ENCODE measurements around the gene HMGB1. TPM values are rescaled to one million over a fixed set of nuclear protein-coding genes. Genes with fewer than 3 reads are reported as not detected.

The HMGB1 gene
- total and polyA plus RNA-seq, 5 donors from 2014 or later = 363 to 723 (median 654) TPM

DNA sequence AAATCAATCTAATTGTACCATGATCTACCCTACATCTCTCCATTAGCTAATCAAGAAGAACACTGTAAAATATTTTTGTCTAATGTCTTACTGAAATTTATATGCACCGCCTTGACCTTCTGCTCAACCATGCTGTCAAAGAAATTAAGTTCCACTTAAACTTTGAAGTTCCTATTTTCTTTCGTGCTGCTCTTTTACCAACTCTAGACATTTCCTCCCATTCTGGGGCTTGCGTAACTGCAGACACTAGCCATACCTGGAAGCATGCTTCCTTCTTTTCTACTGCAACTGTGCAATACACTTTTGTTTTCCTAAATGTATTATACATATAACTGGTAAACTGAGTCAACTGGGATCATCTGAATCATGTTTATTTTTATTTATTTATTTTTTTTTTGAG, 51.9 kb downstream of the HMGB1 start:
- H3K4me1 Mint-ChIP-seq = peaks cover 16 to 56% (median 27%) of the 10 kb centered on the region in 4 donors
- ATAC-seq (ENCODE audit: low read depth in 2 of 2) = no peak
- peaks cover 0 to 1% (median 0%) of the 10 kb centered on the region in 7 donors for H3K9me3 Mint-ChIP-seq
- H3K27ac Mint-ChIP-seq = peak overlapping the region in 2 of 3 donors; percentile 2 to 16
- Histone ChIP-seq H3K27ac (ENCODE audit: insufficient read depth, low read length, poor library complexity, severe bottlenecking) (no peak overlapping the region), H3K36me3 (ENCODE audit: control insufficient read depth, insufficient read depth, low read length) (no peaks in the 10 kb centered on the region), H3K9me3 (ENCODE audit: control insufficient read depth in 2 of 2, low read length in 2 of 2) (no peaks in the 10 kb centered on the region), H3K4me3 (ENCODE audit: low read depth, low read length) (no peak overlapping the region), H3K4me1 (ENCODE audit: control insufficient read depth, insufficient read depth, low read length, poor library complexity, severe bottlenecking) (peaks cover 17% of the 10 kb centered on the region), H3K27me3 (ENCODE audit: control insufficient read depth, insufficient read depth, low read length) (no peaks in the 10 kb centered on the region)
- H3K4me3 Mint-ChIP-seq = no peak overlapping the region
- H3K27me3 Mint-ChIP-seq = no peaks in the 10 kb centered on the region
- no peaks in the 10 kb centered on the region for H3K36me3 Mint-ChIP-seq
- DNase-seq = no peak

DNA sequence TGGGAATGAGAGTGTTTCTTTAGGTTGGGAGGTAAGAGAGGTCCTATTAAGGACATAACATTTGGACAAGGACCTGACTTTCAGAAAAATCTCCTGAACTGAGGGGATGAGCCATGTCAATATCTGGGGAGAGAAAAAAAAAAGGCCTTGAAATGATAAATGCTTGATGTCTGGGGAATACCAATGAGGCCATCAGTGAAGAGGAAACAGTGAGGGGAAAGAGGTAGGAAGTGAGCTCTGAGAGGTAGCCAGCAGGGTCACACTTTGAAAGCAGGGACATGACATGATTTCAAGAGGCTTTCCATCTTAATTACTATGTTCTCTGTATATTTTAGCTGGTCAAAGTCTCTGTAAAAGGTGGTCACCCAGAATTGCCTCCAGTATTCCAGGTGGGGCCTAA, 53.4 kb downstream of the HMGB1 start:
- Mint-ChIP-seq H3K4me3 (no peak overlapping the region), H3K4me1 (peaks cover 16 to 52% (median 34%) of the 10 kb centered on the region in 4 donors), H3K9me3 (peaks cover 0 to 1% (median 0%) of the 10 kb centered on the region in 7 donors), H3K36me3 (no peaks in the 10 kb centered on the region), H3K27ac (peak overlapping the region in 1 of 3 donors; percentile 10), H3K27me3 (no peaks in the 10 kb centered on the region)
- ATAC-seq (ENCODE audit: low read depth in 2 of 2) = no peak
- DNase-seq = no peak
- Histone ChIP-seq H3K4me3 (ENCODE audit: low read depth, low read length) (no peak overlapping the region), H3K9me3 (ENCODE audit: control insufficient read depth in 2 of 2, low read length in 2 of 2) (no peaks in the 10 kb centered on the region), H3K27ac (ENCODE audit: insufficient read depth, low read length, poor library complexity, severe bottlenecking) (no peak overlapping the region), H3K27me3 (ENCODE audit: control insufficient read depth, insufficient read depth, low read length) (no peaks in the 10 kb centered on the region), H3K4me1 (ENCODE audit: control insufficient read depth, insufficient read depth, low read length, poor library complexity, severe bottlenecking) (peaks cover 26% of the 10 kb centered on the region), H3K36me3 (ENCODE audit: control insufficient read depth, insufficient read depth, low read length) (no peaks in the 10 kb centered on the region)

DNA sequence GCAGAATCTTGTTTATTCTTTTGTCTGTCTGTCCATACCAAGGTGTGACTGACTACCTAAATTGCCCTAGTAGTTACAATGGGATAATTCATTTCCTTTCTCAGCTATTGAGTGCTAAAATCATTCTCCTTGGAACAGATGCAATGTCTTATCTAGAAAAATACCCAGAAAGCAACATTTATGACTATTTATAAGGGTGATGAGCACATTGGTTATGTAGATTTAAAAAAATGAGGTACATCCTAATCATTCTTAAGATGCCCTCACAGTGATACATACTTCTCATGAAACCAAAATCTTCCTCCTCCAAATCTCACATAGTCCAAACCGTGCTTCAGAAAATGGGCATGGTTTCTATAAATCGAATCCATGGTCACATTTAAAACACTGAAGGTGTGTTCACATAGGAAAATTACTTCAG, 55.0 kb downstream of the HMGB1 start:
- Mint-ChIP-seq H3K4me3 (no peak overlapping the region), H3K4me1 (peaks cover 13 to 46% (median 31%) of the 10 kb centered on the region in 4 donors), H3K27me3 (no peaks in the 10 kb centered on the region), H3K9me3 (no peaks in the 10 kb centered on the region), H3K36me3 (no peaks in the 10 kb centered on the region), H3K27ac (peak overlapping the region in 1 of 3 donors; percentile 88)
- Histone ChIP-seq H3K9me3 (ENCODE audit: control insufficient read depth in 2 of 2, low read length in 2 of 2) (no peaks in the 10 kb centered on the region), H3K4me3 (ENCODE audit: low read depth, low read length) (no peak overlapping the region), H3K27ac (ENCODE audit: insufficient read depth, low read length, poor library complexity, severe bottlenecking) (no peak overlapping the region), H3K27me3 (ENCODE audit: control insufficient read depth, insufficient read depth, low read length) (no peaks in the 10 kb centered on the region), H3K4me1 (ENCODE audit: control insufficient read depth, insufficient read depth, low read length, poor library complexity, severe bottlenecking) (peaks cover 18% of the 10 kb centered on the region), H3K36me3 (ENCODE audit: control insufficient read depth, insufficient read depth, low read length) (no peaks in the 10 kb centered on the region)
- ATAC-seq (ENCODE audit: low read depth in 2 of 2) = no peak
- DNase-seq = no peak

DNA sequence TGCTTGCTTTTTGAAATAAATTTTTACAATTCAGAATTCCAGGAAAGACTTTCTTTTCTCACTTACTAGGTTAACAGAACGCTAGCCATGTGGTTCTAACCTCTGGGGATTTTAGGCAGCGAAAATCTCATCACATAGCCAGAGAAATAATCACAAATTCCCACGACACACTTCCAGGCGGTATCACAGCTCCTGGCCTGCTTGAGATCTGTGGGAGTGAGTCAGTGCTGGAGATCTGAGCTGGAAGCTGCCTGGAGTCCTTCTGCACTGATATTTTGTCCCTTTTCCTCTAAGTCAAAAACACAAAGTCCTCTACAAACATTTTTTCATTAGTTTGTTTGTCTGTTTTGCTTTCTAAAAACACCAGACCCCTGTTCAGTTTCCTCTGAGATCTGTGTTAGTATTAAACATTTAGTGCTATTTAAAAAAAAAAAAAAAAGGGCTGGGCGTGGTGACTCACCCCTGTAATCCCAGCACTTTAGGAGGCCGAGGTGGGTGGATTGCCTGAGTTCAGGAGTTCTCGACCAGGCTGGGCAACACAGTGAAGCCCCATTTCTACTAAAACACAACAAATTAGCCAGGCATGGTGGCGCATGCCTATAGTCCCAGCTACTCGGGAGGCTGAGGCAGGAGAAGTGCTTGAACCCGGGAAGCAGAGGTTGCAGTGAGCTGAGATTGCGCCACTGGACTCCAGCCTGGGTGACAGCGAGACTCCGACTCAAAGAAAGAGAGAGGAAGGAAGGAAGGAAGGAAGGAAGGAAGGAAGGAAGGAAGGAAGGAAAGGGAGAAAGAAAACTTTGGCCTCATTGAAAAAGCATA, 55.6 kb downstream of the HMGB1 start:
- Histone ChIP-seq H3K27me3 (ENCODE audit: control insufficient read depth, insufficient read depth, low read length) (no peaks in the 10 kb centered on the region), H3K9me3 (ENCODE audit: control insufficient read depth in 2 of 2, low read length in 2 of 2) (no peaks in the 10 kb centered on the region), H3K4me3 (ENCODE audit: low read depth, low read length) (no peak overlapping the region), H3K4me1 (ENCODE audit: control insufficient read depth, insufficient read depth, low read length, poor library complexity, severe bottlenecking) (peaks cover 12% of the 10 kb centered on the region), H3K36me3 (ENCODE audit: control insufficient read depth, insufficient read depth, low read length) (no peaks in the 10 kb centered on the region), H3K27ac (ENCODE audit: insufficient read depth, low read length, poor library complexity, severe bottlenecking) (no peak overlapping the region)
- no peaks in the 10 kb centered on the region for H3K9me3 Mint-ChIP-seq
- no peaks in the 10 kb centered on the region for H3K36me3 Mint-ChIP-seq
- H3K4me3 Mint-ChIP-seq = peak overlapping the region in 2 of 4 donors; percentile 21 to 55
- ATAC-seq (ENCODE audit: low read depth in 2 of 2) = no peak
- DNase-seq = no peak
- peak overlapping the region in 1 of 3 donors; percentile 88 for H3K27ac Mint-ChIP-seq
- peaks cover 9 to 40% (median 25%) of the 10 kb centered on the region in 4 donors for H3K4me1 Mint-ChIP-seq
- H3K27me3 Mint-ChIP-seq = no peaks in the 10 kb centered on the region

DNA sequence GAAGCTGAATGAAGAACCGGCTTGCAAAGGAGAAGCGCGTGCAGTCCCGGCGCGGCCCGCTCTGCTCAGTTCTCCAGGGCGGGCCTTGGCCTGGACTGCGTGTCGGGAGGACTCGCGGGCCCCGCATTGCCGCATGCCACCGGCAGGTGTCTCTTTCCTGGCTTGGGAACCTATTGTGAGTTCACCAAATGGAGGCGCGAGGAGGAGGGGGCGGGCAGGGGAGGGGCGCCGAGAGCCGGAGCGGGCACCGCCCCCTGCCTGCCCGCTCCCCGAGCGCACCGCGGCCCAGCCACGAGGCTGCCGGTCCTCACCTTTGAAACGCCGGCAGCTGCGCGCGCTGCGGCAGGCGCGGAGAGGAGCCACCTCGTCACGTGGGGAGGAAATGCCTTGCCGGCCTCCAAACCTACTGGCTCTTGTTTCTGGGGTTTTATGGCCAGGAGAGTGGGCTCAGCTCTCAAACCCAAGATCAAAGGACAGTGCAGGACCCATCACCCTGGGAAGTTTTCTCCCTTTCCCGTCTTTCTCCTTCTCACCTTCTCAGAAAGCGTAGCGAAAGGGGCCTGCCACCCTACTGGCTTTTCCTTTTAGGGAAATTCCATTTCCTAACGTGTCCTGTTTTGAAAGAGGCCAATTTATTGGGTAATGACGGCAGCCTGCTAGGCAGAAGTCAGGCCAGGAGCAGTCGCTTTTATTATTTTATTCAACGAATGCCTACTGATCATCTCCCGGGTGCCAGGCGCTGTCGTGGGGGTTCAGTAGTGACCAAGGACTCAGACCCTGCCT, 57.2 kb downstream of the HMGB1 start:
- Histone ChIP-seq H3K27ac (ENCODE audit: insufficient read depth, low read length, poor library complexity, severe bottlenecking) (peak overlapping the region; percentile 70), H3K36me3 (ENCODE audit: control insufficient read depth, insufficient read depth, low read length) (no peaks in the 10 kb centered on the region), H3K9me3 (ENCODE audit: control insufficient read depth in 2 of 2, low read length in 2 of 2) (no peaks in the 10 kb centered on the region), H3K4me3 (ENCODE audit: low read depth, low read length) (no peak overlapping the region), H3K27me3 (ENCODE audit: control insufficient read depth, insufficient read depth, low read length) (no peaks in the 10 kb centered on the region), H3K4me1 (ENCODE audit: control insufficient read depth, insufficient read depth, low read length, poor library complexity, severe bottlenecking) (peaks cover 11% of the 10 kb centered on the region)
- H3K27me3 Mint-ChIP-seq = no peaks in the 10 kb centered on the region
- H3K9me3 Mint-ChIP-seq = no peaks in the 10 kb centered on the region
- no peaks in the 10 kb centered on the region for H3K36me3 Mint-ChIP-seq
- peak overlapping the region; percentile 63 to 75 (median 66) for H3K4me3 Mint-ChIP-seq
- H3K4me1 Mint-ChIP-seq = peaks cover 9 to 36% (median 22%) of the 10 kb centered on the region in 4 donors
- ATAC-seq (ENCODE audit: low read depth in 2 of 2) (peak; percentile 92 to 96), DNase-seq (peak; percentile 86 to 94 (median 86))
- H3K27ac Mint-ChIP-seq = peak overlapping the region; percentile 77 to 88 (median 81)

DNA sequence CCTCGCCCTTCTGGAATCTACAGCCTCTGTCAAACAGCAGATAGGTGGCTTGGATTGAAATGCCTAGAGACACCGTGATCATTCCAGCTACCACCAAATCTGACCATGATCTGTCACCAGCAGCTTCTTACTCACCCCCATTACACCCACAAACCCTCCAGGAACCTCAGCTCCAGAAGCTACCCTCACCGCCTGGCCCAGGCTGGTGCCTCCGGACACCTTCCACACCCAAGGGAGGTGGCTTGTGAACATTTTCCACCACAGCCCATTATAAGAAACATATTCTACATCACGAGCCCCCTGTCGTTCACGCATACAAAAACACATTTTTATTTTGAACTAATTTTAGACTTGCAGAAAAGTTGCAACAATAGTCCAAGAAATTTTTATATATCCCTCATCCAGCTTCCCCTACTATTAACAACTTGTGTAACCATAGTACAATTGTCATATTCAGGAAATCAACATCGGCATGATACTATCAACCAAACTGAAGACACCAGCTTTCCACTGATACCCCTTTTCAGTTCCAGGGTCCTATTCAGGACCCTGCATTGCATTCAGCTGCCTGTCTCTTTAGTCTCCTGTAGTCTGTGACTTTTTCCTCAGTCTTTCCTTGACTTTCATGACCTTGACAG, 58.8 kb downstream of the HMGB1 start:
- Mint-ChIP-seq H3K9me3 (peaks cover 0 to 2% (median 0%) of the 10 kb centered on the region in 7 donors), H3K4me3 (peak overlapping the region in 1 of 4 donors; percentile 49), H3K27ac (peak overlapping the region in 2 of 3 donors; percentile 56 to 63), H3K4me1 (peaks cover 4 to 33% (median 19%) of the 10 kb centered on the region in 4 donors), H3K27me3 (no peaks in the 10 kb centered on the region), H3K36me3 (no peaks in the 10 kb centered on the region)
- no peaks in the 10 kb centered on the region for H3K9me3 ChIP-seq (ENCODE audit: control insufficient read depth in 2 of 2, low read length in 2 of 2)
- H3K27me3 ChIP-seq (ENCODE audit: control insufficient read depth, insufficient read depth, low read length) = no peaks in the 10 kb centered on the region
- H3K4me3 ChIP-seq (ENCODE audit: low read depth, low read length) = no peak overlapping the region
- H3K4me1 ChIP-seq (ENCODE audit: control insufficient read depth, insufficient read depth, low read length, poor library complexity, severe bottlenecking) = peaks cover 11% of the 10 kb centered on the region
- no peak overlapping the region for H3K27ac ChIP-seq (ENCODE audit: insufficient read depth, low read length, poor library complexity, severe bottlenecking)
- ATAC-seq (ENCODE audit: low read depth in 2 of 2) (no peak), DNase-seq (no peak)
- no peaks in the 10 kb centered on the region for H3K36me3 ChIP-seq (ENCODE audit: control insufficient read depth, insufficient read depth, low read length)

All from CD4-positive, CD25-positive, alpha-beta regulatory T cell (primary cell).